Loucy (cell line): ENCODE data around the gene NR1I3.

Experiments used
- EZH2phosphoT487 ChIP-seq: fragments of 200-600 bp; IDR thresholded peaks from 2 replicates; pipeline ENCODE4 v1.6.1; 2018; ENCODE audit warnings: antibody characterized with exemption, mild to moderate bottlenecking, moderate library complexity, borderline replicate concordance
- TF ChIP-seq, protein P1 (sequence below): fragments of 200-600 bp; sonication (generic); conservative IDR thresholded peaks from 2 replicates; pipeline ENCODE4 v1.5.1; 2014; ENCODE audit warnings: mild to moderate bottlenecking, antibody characterized with exemption, low read length

DNA sequence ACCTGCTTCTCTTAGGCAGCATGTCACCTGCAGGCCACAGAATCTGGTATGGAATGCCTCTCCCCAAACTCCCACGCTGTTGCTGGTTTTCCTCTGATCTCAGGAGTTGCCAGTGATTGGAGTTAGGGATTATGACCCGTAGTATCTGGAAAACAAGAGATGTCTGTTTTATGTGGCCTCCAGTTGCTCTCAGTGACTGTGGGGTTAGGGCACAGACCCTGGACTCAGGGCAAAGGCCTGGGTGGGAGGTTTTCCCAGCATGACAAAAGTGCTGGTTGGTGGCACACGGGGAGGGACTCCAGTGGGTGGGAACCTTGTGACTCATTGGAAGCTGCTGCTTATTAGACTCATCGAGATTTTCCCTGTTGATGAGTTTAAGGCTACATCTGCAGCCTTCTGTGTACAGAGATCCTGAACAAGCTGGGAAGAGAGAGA, at the start of gene NR1I3:
- TF ChIP-seq, protein P1, sequence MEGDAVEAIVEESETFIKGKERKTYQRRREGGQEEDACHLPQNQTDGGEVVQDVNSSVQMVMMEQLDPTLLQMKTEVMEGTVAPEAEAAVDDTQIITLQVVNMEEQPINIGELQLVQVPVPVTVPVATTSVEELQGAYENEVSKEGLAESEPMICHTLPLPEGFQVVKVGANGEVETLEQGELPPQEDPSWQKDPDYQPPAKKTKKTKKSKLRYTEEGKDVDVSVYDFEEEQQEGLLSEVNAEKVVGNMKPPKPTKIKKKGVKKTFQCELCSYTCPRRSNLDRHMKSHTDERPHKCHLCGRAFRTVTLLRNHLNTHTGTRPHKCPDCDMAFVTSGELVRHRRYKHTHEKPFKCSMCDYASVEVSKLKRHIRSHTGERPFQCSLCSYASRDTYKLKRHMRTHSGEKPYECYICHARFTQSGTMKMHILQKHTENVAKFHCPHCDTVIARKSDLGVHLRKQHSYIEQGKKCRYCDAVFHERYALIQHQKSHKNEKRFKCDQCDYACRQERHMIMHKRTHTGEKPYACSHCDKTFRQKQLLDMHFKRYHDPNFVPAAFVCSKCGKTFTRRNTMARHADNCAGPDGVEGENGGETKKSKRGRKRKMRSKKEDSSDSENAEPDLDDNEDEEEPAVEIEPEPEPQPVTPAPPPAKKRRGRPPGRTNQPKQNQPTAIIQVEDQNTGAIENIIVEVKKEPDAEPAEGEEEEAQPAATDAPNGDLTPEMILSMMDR: no peak
- TF ChIP-seq EZH2phosphoT487: no peak
